Kidney tubule cell (primary cell): Measurements from ENCODE around the gene KLK3.
A peak's percentile ranks its signal among the peaks of the same experiment; 100 is the strongest.

Experiments used
- DNase-seq: peaks from one replicate; pipeline ENCODE4 v3.0.0-alpha.2; 2018; ENCODE audit warnings: low spot score

KLK3 gene

DNA sequence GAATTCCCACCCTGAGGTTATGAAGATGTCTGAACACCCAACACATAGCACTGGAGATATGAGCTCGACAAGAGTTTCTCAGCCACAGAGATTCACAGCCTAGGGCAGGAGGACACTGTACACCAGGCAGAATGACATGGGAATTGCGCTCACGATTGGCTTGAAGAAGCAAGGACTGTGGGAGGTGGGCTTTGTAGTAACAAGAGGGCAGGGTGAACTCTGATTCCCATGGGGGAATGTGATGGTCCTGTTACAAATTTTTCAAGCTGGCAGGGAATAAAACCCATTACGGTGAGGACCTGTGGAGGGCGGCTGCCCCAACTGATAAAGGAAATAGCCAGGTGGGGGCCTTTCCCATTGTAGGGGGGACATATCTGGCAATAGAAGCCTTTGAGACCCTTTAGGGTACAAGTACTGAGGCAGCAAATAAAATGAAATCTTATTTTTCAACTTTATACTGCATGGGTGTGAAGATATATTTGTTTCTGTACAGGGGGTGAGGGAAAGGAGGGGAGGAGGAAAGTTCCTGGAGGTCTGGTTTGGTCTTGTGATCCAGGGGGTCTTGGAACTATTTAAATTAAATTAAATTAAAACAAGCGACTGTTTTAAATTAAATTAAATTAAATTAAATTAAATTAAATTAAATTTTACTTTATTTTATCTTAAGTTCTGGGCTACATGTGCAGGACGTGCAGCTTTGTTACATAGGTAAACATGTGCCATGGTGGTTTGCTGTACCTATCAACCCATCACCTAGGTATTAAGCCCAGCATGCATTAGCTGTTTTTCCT lies 7.0 kb downstream of the KLK3 start:
- DNase-seq, result no peak

DNA sequence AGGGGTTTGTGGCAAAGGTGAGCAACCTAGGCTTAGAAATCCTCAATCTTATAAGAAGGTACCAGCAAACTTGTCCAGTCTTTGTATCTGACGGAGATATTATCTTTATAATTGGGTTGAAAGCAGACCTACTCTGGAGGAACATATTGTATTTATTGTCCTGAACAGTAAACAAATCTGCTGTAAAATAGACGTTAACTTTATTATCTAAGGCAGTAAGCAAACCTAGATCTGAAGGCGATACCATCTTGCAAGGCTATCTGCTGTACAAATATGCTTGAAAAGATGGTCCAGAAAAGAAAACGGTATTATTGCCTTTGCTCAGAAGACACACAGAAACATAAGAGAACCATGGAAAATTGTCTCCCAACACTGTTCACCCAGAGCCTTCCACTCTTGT lies 14.8 kb downstream of the KLK3 start:
- DNase-seq, result no peak

DNA sequence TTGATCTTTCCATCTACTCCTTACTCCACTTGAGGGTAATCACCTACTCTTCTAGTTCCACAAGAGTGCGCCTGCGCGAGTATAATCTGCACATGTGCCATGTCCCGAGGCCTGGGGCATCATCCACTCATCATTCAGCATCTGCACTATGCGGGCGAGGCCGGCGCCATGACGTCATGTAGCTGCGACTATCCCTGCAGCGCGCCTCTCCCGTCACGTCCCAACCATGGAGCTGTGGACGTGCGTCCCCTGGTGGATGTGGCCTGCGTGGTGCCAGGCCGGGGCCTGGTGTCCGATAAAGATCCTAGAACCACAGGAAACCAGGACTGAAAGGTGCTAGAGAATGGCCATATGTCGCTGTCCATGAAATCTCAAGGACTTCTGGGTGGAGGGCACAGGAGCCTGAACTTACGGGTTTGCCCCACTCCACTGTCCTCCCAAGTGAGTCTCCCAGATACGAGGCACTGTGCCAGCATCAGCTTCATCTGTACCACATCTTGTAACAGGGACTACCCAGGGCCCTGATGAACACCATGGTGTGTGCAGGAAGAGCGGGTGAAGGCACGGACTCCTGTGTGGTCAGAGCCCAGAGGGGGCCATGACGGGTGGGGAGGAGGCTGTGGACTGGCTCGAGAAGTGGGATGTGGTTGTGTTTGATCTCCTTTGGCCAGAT lies 15.8 kb downstream of the KLK3 start:
- no peak for DNase-seq

DNA sequence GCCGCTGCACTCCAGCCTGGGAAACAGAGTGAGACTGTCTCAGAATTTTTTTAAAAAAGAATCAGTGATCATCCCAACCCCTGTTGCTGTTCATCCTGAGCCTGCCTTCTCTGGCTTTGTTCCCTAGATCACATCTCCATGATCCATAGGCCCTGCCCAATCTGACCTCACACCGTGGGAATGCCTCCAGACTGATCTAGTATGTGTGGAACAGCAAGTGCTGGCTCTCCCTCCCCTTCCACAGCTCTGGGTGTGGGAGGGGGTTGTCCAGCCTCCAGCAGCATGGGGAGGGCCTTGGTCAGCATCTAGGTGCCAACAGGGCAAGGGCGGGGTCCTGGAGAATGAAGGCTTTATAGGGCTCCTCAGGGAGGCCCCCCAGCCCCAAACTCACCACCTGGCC lies 18.3 kb downstream of the KLK3 start, which contains the start of gene KLK2:
Gene KLK2, plus strand, starts transcription at position 384 of the 400 bp plus-strand sequence. CDS start 35 bp downstream, outside the sequence.
- no peak for DNase-seq

DNA sequence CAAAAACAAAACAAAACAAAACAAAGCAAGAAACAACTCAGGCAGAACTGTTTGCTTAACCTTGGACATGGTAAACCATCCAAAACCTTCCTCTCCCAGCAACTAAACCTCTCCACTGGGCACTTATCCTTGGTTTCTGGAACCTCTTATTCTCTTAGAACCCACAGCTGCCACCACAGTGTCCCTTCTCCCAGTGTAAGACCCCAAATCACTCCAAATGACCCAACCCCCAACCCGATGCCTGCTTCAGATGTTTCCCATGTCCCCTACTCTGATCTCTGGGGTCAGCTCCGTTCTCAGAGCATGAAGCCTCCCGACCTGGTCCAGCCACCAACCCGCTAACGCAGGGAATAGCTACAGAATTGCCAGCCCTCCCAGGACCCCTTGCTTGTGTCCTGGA lies 19.5 kb downstream of the KLK3 start:
- no peak for DNase-seq

DNA sequence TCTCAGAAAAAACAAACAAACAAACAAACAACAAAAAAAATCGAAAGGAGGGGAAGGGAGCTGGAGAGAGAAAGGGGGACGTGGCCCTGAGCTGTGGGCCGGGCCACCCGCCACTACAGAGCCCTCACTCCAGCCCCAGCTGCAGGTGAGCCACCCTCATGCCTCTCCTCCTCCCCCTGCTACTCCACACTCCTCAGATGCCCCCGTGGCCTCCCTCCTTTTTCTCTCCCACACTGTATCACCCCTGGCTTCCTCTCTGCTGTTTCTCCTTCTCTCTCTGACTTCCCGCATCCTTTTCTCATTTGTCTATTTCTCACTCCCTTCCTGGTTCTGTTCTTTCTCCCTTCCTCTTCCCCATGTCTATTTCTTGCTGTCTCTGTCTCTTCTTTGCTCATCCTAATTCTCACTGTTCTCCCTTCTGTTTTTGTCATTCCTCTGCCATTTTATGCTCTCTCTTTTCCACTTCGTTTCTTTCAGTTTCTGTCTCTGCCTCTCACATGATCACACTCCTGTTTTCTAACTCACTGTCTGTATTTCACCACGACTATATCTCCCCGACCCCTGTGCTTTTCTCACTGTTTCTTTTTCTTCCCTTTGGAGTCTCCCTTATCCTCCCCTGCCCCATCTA lies 21.2 kb downstream of the KLK3 start:
- DNase-seq, result no peak

DNA sequence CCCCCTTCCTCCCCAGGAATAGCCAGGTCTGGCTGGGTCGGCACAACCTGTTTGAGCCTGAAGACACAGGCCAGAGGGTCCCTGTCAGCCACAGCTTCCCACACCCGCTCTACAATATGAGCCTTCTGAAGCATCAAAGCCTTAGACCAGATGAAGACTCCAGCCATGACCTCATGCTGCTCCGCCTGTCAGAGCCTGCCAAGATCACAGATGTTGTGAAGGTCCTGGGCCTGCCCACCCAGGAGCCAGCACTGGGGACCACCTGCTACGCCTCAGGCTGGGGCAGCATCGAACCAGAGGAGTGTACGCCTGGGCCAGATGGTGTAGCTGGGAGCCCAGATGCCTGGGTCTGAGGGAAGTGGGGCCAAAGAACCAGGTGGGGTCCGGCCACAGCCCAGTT lies 21.7 kb downstream of the KLK3 start:
- no peak for DNase-seq

DNA sequence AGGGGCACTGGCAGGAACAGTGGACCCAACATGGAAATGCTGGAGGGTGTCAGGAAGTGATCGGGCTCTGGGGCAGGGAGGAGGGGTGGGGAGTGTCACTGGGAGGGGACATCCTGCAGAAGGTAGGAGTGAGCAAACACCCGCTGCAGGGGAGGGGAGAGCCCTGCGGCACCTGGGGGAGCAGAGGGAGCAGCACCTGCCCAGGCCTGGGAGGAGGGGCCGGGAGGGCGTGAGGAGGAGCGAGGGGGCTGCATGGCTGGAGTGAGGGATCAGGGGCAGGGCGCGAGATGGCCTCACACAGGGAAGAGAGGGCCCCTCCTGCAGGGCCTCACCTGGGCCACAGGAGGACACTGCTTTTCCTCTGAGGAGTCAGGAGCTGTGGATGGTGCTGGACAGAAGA lies 22.6 kb downstream of the KLK3 start:
- DNase-seq, result no peak

DNA sequence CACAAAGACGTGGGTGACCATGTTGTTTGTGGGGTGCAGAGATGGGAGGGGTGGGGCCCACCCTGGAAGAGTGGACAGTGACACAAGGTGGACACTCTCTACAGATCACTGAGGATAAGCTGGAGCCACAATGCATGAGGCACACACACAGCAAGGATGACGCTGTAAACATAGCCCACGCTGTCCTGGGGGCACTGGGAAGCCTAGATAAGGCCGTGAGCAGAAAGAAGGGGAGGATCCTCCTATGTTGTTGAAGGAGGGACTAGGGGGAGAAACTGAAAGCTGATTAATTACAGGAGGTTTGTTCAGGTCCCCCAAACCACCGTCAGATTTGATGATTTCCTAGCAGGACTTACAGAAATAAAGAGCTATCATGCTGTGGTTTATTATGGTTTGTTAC lies 24.1 kb downstream of the KLK3 start:
- no peak for DNase-seq

DNA sequence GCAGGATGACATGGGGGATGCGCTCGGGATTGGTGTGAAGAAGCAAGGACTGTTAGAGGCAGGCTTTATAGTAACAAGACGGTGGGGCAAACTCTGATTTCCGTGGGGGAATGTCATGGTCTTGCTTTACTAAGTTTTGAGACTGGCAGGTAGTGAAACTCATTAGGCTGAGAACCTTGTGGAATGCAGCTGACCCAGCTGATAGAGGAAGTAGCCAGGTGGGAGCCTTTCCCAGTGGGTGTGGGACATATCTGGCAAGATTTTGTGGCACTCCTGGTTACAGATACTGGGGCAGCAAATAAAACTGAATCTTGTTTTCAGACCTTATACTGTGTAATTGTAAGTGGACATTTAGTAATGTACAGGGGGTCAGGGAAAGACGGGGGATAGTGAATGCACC lies 25.5 kb downstream of the KLK3 start:
- DNase-seq, result no peak

DNA sequence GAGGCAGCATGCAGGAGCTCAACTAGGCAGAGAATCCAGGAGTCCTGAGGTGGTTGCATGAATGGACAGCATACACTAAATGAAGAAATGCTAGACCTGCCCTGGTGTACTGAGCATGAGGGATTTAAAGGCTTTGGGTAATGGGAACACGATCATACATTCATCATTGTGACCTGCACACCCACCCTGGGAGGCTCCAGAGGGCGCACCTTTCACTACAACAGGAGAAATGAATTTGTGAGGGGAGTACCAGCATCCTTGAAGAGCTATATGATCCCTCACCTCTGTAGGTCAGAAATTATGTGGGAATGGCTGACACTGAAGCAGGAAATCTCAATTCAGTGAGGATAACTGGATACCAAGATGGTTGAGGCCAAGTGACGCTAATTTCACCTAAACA lies 27.5 kb downstream of the KLK3 start:
- DNase-seq, result no peak

DNA sequence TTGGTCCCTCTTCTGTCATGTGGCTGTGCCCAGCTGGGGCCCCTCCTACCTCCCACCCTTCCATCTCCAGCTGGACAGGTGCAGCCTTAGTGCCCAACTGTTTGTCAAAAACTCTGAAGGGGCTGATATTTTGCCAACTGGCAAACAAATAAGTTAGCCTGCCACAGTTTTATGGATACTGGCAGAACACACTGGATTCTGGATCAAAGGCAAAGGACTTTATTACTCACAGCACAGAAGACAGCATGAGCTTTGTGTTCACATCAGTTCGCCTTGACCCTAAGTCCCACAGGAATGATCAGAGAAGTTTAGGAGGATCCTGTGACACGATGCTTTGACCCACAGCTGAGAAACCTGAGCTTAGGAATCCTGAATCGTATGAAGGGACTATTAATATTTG lies 34.9 kb downstream of the KLK3 start:
- DNase-seq, result no peak

DNA sequence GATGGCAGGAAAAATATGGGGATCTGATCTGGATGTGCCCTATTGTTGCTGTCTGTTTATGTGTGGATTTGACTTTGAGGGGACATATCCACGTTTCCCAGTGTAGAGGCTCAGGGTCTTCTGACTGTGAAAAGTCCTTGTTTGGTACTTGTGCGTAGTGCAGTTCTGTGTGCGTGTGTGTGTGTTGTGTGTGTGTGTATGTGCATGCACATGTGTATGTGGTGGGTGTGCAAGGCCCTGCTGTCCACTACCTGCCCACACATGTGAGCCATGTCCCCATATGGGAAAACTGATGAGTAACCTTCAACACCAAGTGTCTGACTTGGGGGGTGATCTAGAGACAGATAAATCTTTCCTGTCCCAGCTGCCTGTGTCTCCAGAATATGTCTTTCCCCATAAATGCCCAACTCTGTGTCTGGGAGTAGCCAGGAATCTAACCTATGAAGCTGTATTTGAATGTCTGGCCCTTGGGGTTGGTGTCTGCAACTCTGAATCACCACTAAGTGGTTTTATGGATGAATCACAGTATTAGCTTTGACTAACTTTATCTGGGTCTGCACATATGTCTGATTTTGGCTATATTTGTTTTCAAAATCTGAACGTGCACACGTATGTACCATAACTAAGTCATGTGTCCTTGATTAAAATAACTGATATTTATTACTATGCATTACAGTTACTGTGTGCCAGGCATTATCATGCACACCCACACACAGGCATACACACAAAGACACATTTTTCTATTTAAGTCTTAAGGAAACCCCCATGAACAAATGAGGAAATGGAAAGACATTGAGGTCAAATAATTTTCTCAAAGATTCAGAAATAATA lies 35.9 kb downstream of the KLK3 start:
- peak; percentile 67 for DNase-seq

DNA sequence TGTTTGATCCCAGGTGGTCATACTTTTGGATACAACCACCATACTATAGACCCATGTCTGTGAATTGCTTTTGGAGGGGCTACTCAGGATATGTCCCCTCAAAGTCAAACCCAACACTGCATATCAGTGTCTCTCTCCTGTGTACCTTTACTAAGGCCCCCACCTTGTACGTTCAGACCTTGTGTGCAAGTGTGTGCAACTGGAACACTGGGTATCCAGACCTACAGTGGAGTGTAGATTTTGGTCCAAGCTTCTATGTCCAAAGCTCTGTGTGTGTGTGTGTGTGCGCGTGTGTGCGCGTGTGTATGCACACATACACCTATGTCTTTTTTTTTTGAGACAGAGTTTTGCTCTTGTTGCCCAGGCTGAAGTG lies 36.5 kb downstream of the KLK3 start:
- DNase-seq, result no peak

DNA sequence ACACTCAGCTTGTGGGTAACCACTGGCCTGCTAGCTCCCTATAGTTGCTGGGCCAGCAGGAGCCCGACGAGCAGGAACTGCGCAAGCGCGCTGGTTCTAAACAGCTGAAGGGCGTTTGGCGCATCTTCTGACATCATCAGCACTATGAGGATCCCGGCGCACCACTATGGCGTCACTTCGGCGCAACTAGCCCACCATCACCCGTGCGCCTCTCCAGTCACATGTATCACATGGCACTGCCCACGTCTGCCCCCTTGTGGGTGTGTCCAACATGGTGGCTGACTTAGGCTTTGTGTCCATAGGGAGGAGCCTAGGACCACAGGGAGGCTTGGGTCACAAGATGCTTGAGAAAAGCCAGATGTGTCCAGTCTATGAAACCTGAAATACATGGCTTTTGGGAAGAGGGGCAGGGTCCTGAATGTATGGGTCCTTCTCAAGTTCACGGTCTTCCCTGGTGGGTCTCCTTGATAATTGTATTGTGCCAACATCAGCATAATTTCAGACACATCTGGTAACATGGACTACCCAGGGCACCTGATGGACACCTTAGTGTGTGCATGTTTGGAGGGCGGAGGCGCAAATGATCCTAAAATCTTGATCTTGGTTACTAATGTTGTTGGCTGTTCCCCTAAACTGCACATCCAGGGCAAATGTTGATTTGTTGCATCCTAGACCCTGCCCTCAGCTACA lies 38.5 kb downstream of the KLK3 start:
- DNase-seq, result no peak

DNA sequence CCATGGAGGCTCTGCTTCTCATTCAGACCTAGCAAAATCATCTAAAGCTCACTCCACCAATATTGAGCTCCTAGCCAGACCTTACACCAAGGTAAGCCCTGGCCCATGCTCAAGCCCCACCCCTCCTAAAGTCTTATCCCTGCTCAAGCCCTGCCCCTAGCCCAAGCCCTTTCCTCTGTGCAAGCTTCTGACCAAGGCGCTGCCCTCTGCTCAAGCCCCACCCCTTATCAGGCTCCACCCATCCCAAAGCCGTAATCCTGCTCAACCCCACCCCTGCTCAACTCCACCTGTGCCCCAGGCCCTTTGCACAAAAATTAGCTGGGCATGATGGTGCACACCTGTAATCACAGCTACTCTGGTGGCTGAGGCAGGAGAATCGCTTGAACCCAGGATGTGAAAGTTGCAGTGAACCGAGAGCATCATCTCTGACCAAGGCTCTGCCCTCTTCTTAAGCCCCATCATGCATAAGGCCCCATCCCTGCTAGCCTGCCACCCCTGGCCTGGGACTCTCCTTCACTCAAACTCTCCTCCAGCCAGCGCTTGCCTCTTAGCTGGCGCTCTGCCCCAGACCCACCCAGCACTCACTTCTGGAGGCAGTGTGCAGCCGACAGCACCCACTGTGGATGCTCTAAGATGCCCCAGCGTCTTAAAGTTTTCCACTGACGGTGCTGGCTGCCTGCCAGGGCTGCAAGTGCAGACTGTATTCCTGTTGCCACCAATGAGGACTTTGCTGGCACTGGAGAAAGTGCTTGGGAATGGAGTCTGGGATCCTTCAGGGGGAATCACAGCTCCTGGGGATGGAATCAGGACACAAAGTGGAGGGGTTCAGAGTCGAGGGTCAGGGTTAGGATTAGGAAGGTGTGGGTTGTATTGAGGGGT lies 40.0 kb downstream of the KLK3 start:
- no peak for DNase-seq

DNA sequence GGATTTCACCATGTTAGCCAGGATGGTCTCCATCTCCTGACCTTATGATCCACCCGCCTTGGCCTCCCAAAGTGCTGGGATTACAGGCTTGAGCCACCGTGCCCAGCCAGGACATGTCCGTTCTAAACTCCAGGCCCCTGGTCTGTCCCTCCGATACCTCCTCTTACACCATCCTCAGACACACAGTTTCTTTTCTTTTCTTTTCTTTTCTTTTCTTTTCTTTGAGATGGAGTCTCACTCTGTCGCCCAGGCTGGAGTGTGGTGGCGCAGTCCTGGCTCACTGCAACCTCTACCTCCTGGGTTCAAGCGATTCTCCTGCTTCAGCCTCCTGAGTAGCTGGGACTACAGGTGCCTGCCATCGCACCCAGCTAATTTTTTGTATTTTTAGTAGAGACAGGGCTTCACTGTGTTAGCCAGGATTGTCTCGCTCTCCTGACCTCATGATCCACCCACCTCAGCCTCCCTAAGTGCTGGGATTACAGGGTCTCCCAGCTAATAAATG lies 41.4 kb downstream of the KLK3 start:
- peak; percentile 21 for DNase-seq

DNA sequence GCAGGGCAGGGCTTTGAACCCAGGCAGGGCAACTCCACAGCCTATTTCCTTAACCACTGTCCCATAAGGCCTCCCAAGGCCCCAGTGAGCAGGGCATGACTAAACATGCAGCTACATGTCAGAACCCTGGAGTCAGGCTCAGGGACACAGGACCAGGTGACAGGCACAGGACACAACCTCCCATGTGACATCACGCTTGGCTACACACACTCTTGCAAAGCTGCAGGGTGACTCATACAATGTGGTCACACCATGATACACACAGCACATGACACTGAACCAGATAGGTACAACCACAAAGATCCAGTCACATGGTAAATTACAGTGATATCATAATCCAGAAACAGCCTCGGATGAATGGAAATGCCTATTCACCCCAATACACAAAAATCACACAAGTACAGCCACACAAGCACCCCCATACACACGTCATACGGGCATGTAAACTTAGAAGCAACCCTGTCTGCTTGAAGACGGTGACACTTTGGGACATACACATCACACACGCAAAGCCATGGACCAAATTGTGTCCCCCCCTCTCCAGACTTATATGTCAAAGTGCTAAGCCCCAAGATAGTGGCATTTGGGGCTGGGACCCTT lies 42.0 kb downstream of the KLK3 start:
- DNase-seq, result peak; percentile 97

DNA sequence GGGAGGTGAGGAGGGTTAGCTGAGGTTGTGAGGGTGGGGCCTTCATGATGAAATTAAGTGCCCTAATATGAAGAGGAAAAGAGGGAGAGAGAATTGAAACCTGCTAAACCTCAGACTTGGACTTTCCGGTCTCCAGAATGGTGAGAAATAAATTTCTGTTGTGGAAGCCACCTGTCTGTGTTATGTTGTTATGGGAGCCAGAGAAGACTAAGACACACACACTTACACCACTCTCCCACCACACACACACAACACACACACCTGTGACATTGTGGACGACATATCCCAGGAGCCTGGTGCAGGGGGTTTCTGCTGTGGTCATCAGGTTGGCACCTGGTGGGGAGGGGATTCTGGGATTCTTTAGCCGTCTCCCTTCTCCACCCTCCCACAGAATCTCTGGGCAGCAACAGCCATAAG lies 42.5 kb downstream of the KLK3 start:
- DNase-seq, result peak; percentile 17

DNA sequence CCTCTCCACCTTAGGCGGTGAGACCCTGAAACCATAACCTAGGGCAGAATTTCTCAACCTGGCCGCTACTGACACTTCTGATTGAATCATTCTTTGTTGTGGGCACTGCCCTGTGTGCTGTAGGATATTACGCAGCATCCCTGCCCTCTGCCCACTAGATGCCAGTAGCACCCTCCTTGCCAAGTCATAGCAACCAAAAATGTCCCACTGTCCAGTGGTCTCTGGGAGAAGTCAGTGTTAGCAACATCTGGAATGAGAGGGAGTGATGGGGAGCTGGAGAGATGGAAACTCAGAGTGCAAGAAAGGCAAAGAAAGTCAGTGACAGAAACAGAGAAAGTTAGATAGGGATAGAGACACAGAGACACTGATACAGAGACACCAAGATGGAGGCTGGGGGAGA lies 42.9 kb downstream of the KLK3 start:
- DNase-seq, result no peak
